Hepatocyte (in vitro differentiated cells): ENCODE data around the gene VAV2.
A peak's percentile ranks its signal among the peaks of the same experiment; 100 is the strongest.

Experiments
- EZH2 ChIP-seq: fragments of 200-600 bp; sonication (generic); IDR thresholded peaks from 2 replicates; pipeline ENCODE4 v1.6.1; 2016; ENCODE audit warnings: antibody characterized with exemption, mild to moderate bottlenecking, borderline replicate concordance
- TF ChIP-seq, protein P1 (sequence below): fragments of 200-600 bp; sonication (generic); IDR thresholded peaks from 2 replicates; pipeline ENCODE4 v1.5.1; 2016; ENCODE audit warnings: antibody characterized with exemption, mild to moderate bottlenecking; ENCODE audit not compliant: poor library complexity

DNA sequence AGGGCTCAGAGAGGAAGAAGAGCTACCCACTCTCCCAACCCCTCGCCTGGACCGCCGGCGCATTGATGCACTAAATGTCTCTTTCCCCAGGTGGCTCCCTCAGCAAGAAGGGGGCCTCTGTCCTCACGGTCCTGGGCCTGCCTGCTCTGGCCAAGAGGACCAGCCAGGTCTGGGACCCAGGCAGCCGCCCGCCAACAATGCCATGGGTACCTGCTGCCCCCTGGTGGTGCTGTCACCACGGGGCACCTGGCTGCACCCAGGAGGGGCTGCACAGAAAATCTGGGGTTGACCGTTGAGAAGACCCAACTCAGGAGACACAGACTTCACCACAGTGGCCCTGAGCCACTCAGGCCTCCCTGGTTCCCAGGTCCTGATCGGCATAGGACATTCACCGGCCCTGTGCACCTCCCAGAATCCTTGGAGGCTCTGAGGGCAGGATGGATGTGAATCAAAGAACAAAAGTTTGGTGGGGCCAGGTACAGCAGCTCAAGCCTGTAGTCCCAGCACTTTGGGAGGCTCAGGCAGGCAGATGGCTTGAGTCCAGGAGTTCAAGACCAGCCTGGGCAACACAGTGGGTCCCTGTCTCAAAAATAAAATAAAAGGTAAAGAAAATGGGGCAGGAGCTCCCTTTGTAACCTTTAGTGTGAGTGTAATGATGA is 2.4 kb upstream of the VAV2 start:
- TF ChIP-seq, protein P1, sequence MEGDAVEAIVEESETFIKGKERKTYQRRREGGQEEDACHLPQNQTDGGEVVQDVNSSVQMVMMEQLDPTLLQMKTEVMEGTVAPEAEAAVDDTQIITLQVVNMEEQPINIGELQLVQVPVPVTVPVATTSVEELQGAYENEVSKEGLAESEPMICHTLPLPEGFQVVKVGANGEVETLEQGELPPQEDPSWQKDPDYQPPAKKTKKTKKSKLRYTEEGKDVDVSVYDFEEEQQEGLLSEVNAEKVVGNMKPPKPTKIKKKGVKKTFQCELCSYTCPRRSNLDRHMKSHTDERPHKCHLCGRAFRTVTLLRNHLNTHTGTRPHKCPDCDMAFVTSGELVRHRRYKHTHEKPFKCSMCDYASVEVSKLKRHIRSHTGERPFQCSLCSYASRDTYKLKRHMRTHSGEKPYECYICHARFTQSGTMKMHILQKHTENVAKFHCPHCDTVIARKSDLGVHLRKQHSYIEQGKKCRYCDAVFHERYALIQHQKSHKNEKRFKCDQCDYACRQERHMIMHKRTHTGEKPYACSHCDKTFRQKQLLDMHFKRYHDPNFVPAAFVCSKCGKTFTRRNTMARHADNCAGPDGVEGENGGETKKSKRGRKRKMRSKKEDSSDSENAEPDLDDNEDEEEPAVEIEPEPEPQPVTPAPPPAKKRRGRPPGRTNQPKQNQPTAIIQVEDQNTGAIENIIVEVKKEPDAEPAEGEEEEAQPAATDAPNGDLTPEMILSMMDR = peak; percentile 96
- no peak for TF ChIP-seq EZH2
